HepG2 (cell line): ENCODE data around the gene DDRGK1. TPM values are rescaled to one million over a fixed set of nuclear protein-coding genes. Genes with fewer than 3 reads are reported as not detected.

Source experiments
- ARID4A ChIP-seq: sonication (generic); formaldehyde crosslinking; IDR thresholded peaks from 2 replicates; pipeline ENCODE4 v1.5.0; 2020; ENCODE audit warnings: mild to moderate bottlenecking, missing genetic modification reagents, borderline replicate concordance
- EP300 ChIP-seq, 3 experiments: sonication (generic) in 1 of 3; formaldehyde crosslinking in 1 of 3; IDR thresholded peaks; 2 replicates each; pipeline versions ENCODE4 v1.5.1 to v1.6.1; 2011 to 2020; ENCODE audit warnings: low read depth in 2 of 3, low read length in 2 of 3, borderline replicate concordance in 1 of 3, improper control_type of control experiment in 1 of 3, mild to moderate bottlenecking in 1 of 3, missing genetic modification reagents in 1 of 3, moderate library complexity in 1 of 3
- HCFC1 ChIP-seq: fragments of 150-350 bp; IDR thresholded peaks from 2 replicates; pipeline ENCODE4 v1.6.1; 2014; ENCODE audit warnings: low read depth, low read length
- JUNB ChIP-seq: sonication (generic); formaldehyde crosslinking; IDR thresholded peaks from 2 replicates; pipeline ENCODE4 v1.8.0; 2022; ENCODE audit warnings: missing genetic modification reagents, mild to moderate bottlenecking, borderline replicate concordance
- JUND ChIP-seq: sonication (generic); formaldehyde crosslinking; IDR thresholded peaks from 2 replicates; pipeline ENCODE4 v1.8.0; 2022; ENCODE audit warnings: mild to moderate bottlenecking, missing genetic modification reagents
- MBNL3 ChIP-seq: fragments of 250-450 bp; sonication (Bioruptor Pico); conservative IDR thresholded peaks from 2 replicates; pipeline ENCODE4 v1.8.0; 2022; ENCODE audit warnings: mild to moderate bottlenecking, inconsistent platforms
- RNF2 ChIP-seq: fragments of 450-650 bp; conservative IDR thresholded peaks from 2 replicates; pipeline ENCODE4 v1.6.1; 2016; ENCODE audit warnings: low read depth
- SMYD3 ChIP-seq: sonication (generic); formaldehyde crosslinking; IDR thresholded peaks from 2 replicates; pipeline ENCODE4 v1.8.1; 2023; ENCODE audit warnings: mild to moderate bottlenecking, missing genetic modification reagents
- ZNF382 ChIP-seq: sonication (generic); formaldehyde crosslinking; IDR thresholded peaks from 2 replicates; pipeline ENCODE4 v1.5.0; 2020; ENCODE audit warnings: missing genetic modification reagents, mild to moderate bottlenecking, borderline replicate concordance
- ZNF460 ChIP-seq: sonication (generic); formaldehyde crosslinking; IDR thresholded peaks from 2 replicates; pipeline ENCODE4 v1.5.1; 2020; ENCODE audit warnings: missing genetic modification reagents, mild to moderate bottlenecking, borderline replicate concordance
- ZNF564 ChIP-seq: sonication (generic); formaldehyde crosslinking; IDR thresholded peaks from 2 replicates; pipeline ENCODE4 v1.8.1; 2023; ENCODE audit warnings: mild to moderate bottlenecking, missing genetic modification reagents
- ZNF891 ChIP-seq: sonication (generic); formaldehyde crosslinking; IDR thresholded peaks from 2 replicates; pipeline ENCODE4 v1.5.0; 2020; ENCODE audit warnings: mild to moderate bottlenecking, missing genetic modification reagents
- ZSCAN9 ChIP-seq: IDR thresholded peaks from 2 replicates; pipeline ENCODE4 v1.6.1; 2016; ENCODE audit warnings: borderline replicate concordance
- polyA plus RNA-seq, 8 experiments: library from polyadenylated mRNA; depleted of rRNA in 3 of 8; stranded (reverse) in 7 of 8; unstranded in 1 of 8; fragments of >200 nt; fragmentation: Illumina TruSeq in 4 of 8; extraction: Trizol in 4 of 8; gene quantifications; 2 replicates each; pipeline versions ENCODE4 v1.2.1 to v1.2.3, GENCODE V29; 2011 to 2016; ENCODE audit warnings: low read depth in 4 of 8, missing spikeins in 1 of 8, mixed read lengths in 1 of 8; ENCODE audit not compliant: insufficient read depth in 1 of 8
- total RNA-seq, 5 experiments: library from RNA; depleted of rRNA; stranded (reverse); fragments of >200 nt; fragmentation: Illumina TruSeq; extraction: Trizol; gene quantifications; 2 replicates each; pipeline ENCODE4 v1.2.3, GENCODE V29; 2016; ENCODE audit warnings: low read depth in 1 of 5
- TF ChIP-seq, protein P1 (sequence below): sonication (generic); formaldehyde crosslinking; IDR thresholded peaks from 2 replicates; pipeline ENCODE4 v1.4.0; 2020; ENCODE audit warnings: missing genetic modification reagents
- TF ChIP-seq, protein P2 (sequence below): sonication (generic); formaldehyde crosslinking; IDR thresholded peaks from 2 replicates; pipeline ENCODE4 v1.4.0; 2020; ENCODE audit warnings: missing genetic modification reagents

Gene DDRGK1
- total and polyA plus RNA-seq, 2 of the 13 experiments (the other 11 are each of a cell fraction or from before 2014, with no cell fraction given) = 96.7 to 149 TPM

GRCh38 chr20:3231889-3232588 lies 27.6 kb upstream of the DDRGK1 start (continued):
- peak; percentile 39 to 76; a peak in 2 of 4 replicates for TF ChIP-seq EP300 (IDR thresholded peaks at IDR 0.05; ENCODE audit: low read depth in 2 of 2, low read length in 2 of 2)
- TF ChIP-seq EP300 (CRISPR knock-in tag; IDR thresholded peaks at IDR 0.05; ENCODE audit: borderline replicate concordance) = no peak
- TF ChIP-seq ZNF382 = no peak
- peak; percentile 76; the same call in 1 of the 2 replicates for TF ChIP-seq ARID4A (CRISPR knock-in tag)
- TF ChIP-seq HCFC1 = no peak
- peak; percentile 66; the same call in 1 of the 2 replicates for TF ChIP-seq ZNF564 (CRISPR knock-in tag)
- TF ChIP-seq MBNL3 (CRISPR knock-in tag) = no peak
- TF ChIP-seq SMYD3 (CRISPR knock-in tag) = no peak
- TF ChIP-seq JUNB = no peak
- TF ChIP-seq ZNF460 (CRISPR knock-in tag) = peak; percentile 96; the same call in 1 of the 2 replicates
- TF ChIP-seq JUND = peak; percentile 71; the same call in 1 of the 2 replicates
- TF ChIP-seq ZNF891 = peak; percentile 82; the same call in 1 of the 2 replicates
- peak; percentile 53; the same call in 1 of the 2 replicates for TF ChIP-seq ZSCAN9
- TF ChIP-seq, protein P1, sequence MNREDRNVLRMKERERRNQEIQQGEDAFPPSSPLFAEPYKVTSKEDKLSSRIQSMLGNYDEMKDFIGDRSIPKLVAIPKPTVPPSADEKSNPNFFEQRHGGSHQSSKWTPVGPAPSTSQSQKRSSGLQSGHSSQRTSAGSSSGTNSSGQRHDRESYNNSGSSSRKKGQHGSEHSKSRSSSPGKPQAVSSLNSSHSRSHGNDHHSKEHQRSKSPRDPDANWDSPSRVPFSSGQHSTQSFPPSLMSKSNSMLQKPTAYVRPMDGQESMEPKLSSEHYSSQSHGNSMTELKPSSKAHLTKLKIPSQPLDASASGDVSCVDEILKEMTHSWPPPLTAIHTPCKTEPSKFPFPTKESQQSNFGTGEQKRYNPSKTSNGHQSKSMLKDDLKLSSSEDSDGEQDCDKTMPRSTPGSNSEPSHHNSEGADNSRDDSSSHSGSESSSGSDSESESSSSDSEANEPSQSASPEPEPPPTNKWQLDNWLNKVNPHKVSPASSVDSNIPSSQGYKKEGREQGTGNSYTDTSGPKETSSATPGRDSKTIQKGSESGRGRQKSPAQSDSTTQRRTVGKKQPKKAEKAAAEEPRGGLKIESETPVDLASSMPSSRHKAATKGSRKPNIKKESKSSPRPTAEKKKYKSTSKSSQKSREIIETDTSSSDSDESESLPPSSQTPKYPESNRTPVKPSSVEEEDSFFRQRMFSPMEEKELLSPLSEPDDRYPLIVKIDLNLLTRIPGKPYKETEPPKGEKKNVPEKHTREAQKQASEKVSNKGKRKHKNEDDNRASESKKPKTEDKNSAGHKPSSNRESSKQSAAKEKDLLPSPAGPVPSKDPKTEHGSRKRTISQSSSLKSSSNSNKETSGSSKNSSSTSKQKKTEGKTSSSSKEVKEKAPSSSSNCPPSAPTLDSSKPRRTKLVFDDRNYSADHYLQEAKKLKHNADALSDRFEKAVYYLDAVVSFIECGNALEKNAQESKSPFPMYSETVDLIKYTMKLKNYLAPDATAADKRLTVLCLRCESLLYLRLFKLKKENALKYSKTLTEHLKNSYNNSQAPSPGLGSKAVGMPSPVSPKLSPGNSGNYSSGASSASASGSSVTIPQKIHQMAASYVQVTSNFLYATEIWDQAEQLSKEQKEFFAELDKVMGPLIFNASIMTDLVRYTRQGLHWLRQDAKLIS (CRISPR knock-in tag) = no peak
- TF ChIP-seq, protein P2, sequence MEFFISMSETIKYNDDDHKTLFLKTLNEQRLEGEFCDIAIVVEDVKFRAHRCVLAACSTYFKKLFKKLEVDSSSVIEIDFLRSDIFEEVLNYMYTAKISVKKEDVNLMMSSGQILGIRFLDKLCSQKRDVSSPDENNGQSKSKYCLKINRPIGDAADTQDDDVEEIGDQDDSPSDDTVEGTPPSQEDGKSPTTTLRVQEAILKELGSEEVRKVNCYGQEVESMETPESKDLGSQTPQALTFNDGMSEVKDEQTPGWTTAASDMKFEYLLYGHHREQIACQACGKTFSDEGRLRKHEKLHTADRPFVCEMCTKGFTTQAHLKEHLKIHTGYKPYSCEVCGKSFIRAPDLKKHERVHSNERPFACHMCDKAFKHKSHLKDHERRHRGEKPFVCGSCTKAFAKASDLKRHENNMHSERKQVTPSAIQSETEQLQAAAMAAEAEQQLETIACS (CRISPR knock-in tag) = no peak
- no peak; the same call in 1 of the 2 replicates for TF ChIP-seq RNF2
